ENCODE data around the gene CYBC1.

Gene CYBC1

DNA sequence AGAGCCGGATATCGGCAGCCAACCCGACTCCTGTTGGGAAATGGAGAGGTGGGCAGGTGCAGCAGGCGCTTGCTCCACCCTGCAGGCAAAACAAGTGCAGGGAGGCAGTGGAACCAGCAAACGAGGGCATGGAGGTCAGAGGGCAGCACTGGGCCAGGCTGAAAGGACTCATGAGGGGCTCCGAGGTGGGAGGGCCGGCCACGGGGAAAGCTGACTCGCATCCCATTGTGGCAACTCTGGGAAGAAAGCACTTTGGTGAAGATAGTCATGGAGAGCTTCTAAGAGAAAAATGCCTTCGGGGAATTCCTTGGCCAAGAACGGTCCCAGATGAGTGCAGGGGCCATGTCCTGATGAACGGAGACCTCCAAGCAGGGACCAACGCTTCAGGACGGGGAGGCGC is 4.4 kb downstream of the CYBC1 start:
- FAIRE-seq = no peak

DNA sequence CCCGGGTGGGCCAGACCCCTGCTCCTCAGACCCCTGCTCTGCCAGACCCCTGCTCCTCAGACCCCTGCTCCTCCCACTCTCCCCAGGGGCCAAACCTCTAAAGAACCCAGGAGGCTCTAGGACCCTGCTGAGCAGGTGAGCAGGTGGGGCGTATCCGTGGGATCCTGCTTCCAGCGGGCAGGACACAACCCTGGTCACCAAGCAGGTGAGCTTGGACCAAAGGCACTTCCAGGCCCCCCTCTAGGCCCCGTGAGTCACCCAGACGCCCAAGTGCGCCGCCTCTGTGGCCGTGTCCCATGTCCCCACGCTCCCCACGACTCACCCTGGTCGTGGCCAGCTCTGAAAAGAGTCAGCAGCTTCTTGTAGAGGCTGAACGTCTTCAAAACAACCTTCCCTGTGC is 5.0 kb downstream of the CYBC1 start:
- no peak for FAIRE-seq

DNA sequence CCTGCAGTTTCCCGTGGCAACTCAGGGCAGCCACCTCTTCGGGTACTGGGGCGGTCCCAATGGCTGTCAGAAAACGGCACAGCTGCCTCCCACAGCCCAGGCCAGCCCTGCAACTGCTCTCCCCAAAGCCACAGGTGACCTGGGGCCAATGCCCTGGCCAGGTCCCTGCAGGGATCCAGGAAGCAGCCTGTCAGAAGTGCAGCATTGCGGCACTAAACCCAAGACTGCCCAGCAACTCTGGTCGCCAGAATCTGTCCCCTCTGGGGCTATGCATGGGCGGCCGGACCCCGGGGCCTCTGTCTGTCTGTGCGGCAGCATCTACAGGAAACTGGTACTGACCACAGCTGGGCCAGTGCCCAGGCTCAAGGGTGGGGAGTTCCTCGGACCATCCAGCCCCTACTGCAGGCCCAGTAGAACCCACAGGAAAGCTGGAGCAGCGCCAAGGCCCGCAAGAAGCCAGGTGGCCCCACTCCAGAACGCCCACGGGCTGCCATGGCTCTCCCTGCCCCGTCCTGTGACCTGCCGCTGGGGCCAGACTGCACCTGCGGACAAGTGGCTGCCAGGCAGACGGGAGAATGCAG is 5.5 kb downstream of the CYBC1 start:
- no peak for FAIRE-seq

DNA sequence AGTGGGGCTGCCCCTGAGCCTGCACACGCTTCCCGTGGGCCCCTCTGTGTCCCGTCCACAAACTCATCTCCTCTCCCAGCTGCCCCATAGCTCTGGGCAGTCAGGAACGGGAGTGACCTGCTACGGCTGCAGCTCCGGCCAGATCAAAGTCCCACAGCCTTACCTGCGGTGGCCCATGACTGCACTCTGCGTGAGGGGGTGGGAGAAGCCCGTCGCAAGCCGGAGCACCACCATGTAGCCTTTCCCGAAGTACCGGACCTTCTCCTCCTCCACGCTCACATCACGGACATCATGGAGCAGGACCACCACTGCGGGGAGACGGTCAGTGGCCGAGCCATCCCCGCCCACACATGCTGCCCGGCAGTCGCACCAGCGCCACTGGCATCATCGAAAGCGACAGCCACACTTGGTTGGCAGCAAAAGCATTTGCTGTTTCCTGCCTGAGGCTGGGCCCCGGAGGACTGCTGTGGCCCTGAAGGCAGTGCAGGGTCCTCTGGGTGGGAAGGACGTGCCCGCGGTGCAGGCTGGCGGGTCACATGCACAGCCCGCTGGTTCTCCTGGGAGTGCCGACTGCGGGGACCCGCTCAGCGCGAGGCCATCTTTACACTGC is 6.2 kb downstream of the CYBC1 start:
- FAIRE-seq = no peak

DNA sequence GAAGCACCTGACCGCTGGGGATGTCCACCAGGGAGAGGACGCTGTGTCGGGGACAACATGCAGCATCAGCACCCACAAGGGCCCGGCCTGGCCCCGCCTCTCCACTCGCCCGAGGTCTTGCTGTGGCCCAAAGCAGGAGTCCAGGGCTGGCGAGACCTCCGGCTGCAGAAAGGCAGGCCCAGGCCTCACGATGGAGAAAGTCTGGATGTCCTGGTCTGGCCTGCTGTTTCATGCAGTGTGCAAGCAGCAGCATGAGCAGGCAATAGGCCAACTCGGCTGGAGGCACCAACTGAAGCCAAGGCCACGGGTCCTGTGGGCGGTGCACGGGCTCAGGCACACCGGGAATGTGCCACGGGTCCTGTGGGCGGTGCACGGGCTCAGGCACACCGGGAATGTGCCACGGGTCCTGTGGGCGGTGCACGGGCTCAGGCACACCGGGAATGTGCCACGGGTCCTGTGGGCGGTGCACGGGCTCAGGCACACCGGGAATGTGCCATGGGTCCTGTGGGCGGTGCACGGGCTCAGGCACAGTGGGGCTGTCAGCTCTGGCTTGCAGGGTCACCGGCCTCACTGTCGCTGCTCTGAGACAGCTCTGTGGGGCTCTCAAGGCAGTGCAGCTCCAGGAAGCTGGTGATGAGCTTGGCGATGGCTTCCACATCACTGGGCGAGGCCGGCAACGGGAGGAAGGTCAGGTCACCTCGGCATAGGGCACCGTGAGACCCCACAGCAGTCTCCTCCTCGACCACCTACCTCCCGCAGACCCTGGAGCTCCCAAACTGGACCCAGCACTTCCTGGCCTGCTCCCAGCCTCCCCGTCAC is 6.9 kb downstream of the CYBC1 start:
- no peak for FAIRE-seq

DNA sequence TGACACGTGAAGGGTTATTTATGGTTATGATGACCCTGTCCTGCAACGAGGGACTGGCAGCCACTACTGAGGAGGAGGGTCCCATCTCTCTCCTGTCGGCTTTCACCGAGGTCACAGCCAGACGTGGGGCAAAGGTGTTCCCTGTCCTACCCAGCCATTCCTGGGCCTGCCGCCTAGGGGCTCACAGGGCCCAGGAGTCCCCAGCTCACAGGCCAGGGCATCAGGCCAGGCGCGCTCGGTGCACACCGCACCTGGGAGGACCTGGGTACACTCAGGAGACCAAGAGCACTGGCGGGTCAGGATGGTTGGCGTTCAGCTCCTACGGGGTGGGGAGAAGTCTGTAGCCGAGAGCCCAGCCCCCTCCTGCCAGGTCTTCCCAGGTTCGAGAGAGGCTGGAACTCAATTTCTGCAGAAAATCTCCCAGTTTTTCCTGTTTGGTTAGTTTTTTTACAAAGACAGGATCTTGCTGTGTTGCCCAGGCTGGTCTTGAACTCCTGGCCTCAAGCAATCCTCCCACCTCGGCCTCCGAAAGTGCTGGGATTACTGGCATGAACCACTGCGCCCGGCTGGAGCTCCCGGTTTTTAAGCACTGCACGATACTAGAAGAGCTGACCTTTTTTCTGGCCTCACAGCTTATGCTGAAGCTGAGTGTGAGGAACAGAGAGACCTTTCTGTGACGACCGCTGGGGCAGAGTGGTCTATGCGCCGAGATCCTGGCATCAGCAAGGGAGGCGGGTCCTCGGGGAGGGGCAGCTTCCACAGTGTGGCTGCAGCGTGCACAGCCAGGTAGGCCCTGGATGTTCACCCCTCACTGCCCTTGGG is 7.7 kb downstream of the CYBC1 start:
- FAIRE-seq = no peak

DNA sequence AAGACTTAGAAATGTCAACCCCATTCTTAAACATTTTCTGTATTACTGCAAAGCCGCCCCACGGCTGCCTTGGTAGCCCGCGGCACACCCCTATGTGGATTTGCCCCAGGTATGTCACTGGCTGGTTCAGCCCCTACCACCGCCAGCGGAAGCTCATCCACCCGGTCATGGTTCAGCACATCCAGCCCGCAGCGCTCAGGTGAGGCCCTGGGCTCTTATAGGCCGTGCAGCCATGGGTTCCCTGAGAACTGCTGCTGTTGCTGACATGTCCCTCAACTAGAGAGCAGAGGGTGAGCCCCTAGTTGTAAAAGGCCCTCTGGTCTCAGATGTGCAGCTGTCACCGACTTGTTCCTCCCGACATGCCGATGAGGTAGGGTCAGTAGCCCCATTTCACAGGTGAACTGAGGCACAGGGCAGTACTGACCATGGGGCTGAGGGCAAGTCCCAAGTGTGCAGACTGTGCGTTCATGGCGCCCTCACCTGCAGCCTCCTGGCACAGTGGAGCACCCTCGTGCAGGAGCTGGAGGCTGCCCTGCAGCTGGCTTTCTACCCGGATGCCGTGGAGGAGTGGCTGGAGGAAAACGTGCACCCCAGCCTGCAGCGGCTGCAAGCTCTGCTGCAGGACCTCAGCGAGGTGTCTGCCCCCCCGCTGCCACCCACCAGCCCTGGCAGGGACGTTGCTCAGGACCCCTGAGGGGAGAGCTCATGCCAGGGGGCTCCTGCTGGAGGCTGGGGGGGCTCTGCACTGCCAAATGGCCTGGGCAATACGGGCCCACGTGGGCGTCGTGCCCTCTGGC is 8.7 kb downstream of the CYBC1 start:
- FAIRE-seq = no peak

DNA sequence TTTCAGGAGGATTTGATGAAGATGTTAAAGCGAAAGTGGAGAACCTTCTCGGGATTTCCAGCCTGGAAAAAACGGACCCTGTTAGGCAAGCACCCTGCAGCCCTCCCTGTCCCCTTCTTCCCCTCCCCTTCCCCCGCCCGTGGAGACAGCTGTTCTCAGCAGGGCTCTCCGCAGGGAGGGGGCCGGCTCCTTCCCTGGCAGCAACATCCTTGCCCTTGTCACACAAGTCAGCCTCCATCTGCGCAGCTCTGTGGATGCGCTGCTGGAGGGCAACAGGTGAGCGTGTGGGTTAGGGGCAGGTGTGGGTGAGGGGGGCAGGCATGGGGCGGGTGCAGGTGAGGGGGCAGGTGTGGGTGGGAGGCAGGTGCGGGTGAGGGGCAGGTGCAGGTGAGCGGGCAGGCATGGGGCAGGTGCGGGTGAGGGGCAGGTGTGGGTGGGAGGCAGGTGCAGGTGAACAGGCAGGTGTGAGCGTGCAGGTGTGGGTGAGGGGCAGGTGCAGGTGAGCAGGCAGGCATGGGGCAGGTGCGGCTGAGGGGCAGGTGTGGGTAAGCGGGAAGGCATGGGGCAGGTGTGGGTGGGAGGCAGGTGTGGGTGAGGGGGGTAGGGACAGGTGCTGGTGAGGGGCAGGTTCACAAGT is 9.4 kb downstream of the CYBC1 start:
- FAIRE-seq = no peak

DNA sequence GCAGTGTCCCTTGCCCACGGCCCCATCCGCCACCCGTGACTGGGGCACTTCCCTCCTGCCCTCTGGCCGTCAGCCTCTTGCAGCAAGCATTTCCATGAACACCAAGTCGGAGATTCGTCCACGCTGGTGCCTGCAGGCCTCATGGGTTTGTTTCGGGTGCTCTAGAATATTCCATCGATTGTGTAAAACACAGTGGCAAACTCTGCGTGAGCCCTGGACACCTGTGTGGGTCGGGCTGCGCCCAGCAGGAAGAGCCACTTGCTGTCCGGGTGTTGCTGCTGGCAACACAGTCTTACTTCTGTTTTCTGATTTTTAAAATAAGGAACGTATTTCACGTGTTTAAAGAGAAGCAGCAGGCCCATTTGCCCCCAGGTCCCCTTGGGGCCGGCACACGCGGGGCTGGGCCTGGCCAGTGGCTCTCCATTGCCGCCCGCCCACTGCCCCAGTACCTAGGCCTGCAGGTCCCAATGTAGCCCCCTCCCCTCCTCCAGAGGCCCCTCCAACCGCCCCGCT is 10.0 kb downstream of the CYBC1 start:
- no peak for FAIRE-seq

DNA sequence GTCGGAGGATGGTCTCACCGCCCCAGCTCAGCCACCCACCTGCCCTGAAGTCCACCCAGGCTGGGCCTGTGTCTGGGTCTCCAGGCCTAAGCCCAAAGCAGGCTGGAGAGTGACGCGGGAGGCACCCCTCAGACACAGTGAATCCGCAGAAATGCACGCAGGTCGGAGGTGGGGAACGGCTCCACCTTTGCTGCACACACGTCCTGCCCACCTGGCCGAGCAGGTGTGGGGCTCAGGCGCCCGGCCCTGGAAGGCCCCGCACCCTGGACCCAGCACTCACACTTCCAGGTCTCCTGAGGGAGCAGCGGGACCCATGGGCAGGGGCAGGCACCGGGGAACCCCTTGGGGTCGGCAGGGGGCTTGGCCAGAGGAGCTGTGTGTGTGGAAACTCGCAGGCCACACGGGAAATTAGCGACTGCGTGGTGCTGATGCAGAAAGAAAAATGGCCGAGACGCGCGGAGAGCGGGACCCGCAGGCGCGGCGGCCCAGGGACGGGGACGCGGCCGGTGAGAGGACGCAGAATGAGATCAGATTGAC is 10.7 kb downstream of the CYBC1 start:
- FAIRE-seq = no peak

DNA sequence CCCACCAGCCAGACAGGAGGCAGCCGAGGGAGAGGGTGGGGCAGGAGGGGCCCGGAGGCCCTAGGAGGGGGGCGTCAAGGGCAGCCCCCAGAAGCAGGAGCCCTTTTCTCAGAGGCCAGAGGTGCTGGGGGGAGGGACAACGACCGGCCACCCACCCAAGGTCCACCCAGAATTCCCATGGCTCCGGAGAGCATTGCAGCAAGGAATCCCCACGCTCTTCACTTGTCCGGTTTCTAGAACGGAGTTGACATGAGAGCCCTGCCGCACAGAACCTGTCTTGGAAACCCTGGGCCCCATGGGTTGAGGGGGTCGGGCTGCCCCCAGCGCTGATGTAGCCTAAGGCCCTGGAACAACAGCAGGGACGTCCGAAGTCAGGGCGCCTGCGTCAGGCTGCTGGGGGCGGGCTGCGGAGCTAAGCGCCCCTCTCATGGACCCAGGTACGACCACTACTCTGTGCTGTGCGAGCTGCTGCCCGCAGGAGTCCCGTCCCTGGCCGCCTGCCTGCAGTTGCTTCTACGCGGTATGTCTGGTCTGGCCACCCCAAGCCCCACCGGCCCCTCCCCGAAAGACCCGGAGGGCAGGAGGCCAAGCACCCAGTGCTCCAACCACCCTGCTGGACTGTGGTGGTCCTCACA is 11.2 kb downstream of the CYBC1 start:
- no peak for FAIRE-seq

DNA sequence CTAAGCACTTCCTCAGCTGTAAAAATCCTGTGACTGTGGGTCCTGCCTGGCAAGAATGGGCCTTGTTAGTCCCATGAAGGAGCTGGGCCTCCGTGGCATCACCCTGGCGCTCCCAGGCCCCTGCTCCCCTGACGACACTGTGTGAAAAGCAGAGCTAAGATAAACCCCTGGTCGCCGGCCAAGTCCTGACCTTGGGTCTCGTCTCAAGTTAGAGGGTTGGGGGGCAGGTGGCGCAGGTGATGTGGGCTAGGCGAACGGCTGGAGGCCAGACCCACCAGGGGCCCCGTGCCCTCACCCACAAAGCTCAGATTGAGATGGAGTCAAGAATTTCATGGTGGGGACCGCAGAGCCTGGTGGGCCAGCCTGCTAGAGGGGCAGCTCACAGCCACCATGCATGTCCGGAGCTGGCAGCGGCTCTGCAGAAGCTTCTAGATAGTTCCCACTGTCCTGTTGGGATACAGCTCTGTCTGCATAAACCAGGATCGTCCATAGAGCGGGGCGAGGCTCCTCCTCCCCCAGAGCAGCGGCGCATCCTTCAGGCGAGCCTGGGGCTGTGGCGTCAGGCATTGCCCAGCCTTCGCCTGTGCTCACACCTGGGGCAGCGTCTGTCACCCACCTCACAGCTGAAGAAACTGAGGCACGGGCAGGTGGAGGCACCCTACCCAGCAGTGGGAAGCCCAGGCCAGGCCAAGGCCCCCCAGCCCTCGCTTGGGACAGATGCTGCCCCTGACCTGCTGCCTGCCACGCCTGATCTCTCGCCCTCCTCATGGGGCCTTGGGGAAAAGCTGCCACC is 12.0 kb downstream of the CYBC1 start:
- no peak for FAIRE-seq

DNA sequence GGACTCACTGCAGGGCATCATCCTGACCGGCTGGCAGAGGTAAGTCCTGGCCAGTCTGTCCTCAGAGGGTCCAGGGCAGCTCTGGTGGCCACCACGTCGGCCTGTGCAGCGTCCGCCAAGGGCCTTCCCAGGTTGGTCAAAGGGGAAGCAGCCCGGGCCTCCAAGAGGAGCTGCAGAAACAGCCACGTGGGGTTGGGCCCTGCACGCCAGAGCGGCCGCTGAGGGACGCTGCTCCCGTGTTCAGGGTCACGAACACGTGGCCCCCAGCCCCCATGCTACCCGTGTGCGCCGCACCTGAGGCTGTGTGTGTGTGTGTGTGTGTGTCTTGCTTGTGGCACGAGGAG is 13.3 kb downstream of the CYBC1 start:
- FAIRE-seq = no peak

DNA sequence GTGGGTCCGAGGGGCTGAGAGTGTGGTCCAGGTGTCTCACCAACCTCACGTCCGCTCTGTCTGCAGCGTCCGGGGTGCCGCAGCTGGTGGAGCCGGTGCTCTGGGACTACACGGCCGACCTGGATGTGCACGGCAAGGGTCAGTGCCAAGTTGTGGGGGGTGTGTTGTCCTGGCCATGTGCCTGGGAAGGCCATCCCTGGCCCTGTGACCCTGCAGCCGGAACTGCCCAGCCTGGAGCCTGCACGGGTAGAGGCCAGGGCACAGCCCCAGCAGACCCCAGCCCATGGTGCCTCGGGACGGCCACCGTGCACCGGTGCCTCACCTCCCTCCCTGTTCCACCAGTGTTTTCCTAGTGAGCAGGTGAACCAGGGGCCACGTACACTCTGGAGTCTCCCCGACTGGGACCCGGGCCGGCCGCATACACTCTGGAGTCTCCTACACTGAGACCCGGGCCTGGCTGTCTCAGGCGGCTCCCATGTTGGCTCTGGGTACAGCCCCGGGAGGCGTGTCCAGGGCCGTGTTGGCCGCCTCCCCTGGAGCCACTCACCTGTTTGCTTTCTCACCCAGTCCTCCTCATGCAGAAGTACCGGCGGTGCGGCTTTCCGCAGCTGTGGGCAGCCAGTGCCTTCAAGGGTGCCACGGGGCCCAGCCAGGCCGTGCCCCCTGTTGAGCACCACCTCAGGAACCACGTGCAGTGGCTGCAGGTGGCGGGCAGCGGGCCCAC is 13.8 kb downstream of the CYBC1 start:
- no peak for FAIRE-seq

DNA sequence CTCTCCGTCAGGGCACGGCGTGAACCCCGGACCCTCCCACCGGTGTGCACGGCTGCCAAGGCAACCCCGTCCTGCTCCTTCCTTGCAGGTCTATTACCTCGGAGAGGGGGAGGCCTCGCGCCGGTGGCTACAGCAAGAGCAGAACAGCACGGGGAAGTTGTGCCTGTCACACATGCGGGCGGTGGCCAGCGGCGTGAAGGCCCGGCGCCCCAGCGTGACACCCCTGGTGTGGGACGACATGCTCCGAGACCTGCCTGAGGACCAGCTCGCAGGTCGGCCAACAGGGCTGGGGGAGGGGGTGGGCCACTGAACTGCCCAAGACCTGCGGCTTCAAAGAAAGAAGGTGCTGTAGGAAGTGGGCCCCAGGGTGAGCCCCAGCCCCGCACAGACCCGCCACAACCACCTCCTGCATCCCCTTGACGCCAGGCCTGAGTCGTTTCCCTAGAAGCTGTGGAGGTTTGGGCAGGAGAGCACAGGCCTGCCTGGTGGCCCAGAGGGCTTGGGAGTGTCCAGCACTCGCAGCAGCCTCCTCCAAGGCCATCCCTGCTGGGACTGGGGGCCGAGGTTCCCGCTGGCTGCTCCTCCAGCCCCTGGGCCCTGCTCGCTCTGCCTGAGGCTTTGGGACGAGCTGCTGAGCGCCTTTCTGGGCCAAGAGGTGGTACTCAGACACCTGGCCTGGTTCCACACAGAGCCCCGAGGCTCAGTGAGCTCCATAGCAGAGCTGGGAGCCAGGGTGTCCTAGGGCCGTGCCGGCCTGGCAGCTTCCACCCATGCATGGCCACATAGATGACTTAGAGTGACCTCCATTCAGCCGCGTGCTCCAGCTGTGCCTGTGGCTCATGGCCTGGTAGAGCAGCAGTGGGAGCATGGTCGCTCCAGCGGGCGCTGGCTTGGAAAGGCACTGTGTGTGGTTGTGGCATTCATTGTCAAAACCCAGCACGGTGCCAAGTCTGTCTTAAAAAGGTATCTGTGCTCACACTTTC is 14.7 kb downstream of the CYBC1 start:
- no peak for FAIRE-seq

DNA sequence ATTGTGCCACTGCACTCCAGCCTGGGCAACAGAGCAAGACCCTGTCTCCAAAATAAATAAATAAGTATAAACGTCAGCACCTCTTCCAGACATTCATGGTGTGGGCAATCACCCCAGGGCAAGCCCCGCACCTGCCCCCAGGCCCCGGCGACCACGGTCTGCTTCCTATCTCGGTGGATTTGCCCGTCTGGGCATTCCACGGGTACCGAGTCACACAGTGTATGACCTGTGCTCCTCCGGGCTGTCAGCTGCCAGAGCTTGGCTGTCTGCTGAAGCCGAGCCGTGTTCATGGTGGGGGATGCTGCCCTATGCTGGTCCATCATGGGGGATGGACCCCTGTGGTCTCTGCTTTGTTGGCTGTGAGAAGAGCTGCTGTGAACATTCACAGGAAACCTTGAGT is 15.4 kb downstream of the CYBC1 start:
- no peak for FAIRE-seq

DNA sequence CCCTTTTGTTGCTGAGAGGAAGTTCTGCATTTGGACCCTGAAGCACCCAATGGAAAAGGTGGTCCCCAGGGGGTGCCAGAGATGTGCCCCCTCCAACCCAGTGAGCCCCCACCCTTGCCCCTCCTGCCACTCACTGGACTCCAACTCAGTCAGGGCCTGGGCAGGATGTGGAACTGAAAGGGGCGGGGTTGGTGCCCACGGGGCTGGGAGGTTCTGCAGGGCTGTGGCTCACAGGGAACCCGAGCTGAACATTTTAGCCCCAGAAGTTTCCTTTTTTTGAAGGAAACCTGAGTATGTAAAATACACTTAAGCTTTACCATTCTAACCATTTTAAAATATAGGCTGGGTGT is 16.4 kb downstream of the CYBC1 start:
- no peak for FAIRE-seq

DNA sequence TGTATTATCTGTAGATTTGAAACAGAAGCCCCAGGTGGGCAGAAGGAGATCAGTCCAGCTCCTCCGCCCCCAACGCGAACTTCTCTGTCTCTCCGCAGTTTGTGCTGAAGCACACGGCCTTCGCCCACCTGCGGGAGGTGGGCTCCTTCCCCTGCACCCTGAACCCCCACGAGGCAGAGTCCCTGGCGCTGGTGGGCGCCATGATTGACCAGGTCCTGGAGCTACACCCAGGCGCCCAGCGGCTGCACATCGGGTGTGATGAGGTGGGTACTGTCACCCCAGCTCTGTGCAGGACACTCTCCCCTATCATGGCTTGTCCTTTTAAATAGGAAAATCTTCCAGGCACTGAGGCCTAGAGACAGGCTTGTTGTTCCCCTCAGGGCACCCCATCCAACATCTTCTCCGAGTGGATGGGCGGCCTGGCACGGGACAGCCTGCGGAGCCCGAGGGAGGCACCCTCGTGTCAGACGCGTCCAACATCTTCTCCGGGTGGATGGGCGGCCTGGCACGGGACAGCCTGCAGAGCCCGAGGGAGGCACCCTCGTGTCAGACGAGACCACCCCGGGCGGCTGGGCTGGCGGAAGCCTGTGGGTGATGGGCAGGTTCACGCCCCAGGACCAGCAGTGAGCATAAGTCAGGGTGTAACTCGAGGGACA is 16.9 kb downstream of the CYBC1 start:
- no peak for FAIRE-seq

Data from TTC549 (cell line).